ENCODE measurements around the gene MRPL4.

Gene MRPL4

GRCh38 chr19:10251792-10252694, at the start of gene MRPL4:
Gene MRPL4 (plus strand): TSS chr19:10252214. CDS start chr19:10252254, 40 bp downstream.
- peak; percentile 86 to 89 for DNase-seq (ENCODE audit: low read depth in 1 of 2, low spot score in 1 of 2)

GRCh38 chr19:10203686-10204085, 48.3 kb upstream of the MRPL4 start:
- no peak for DNase-seq (ENCODE audit: low read depth in 1 of 2, low spot score in 1 of 2)

- no peak for DNase-seq (ENCODE audit: low read depth in 1 of 2, low spot score in 1 of 2)
Measured at GRCh38 chr19:10205636-10206035, 46.4 kb upstream of the MRPL4 start.

GRCh38 chr19:10206226-10206885, 45.7 kb upstream of the MRPL4 start:
- DNase-seq (ENCODE audit: low read depth in 1 of 2, low spot score in 1 of 2), result no peak

GRCh38 chr19:10207026-10207425, 45.0 kb upstream of the MRPL4 start:
- DNase-seq (ENCODE audit: low read depth in 1 of 2, low spot score in 1 of 2), result no peak

- DNase-seq (ENCODE audit: low read depth in 1 of 2, low spot score in 1 of 2), result no peak
Measured at GRCh38 chr19:10209315-10209714, 42.7 kb upstream of the MRPL4 start.

GRCh38 chr19:10211061-10211460, 41.0 kb upstream of the MRPL4 start:
- no peak for DNase-seq (ENCODE audit: low read depth in 1 of 2, low spot score in 1 of 2)

GRCh38 chr19:10211691-10212090, 40.3 kb upstream of the MRPL4 start:
- no peak for DNase-seq (ENCODE audit: low read depth in 1 of 2, low spot score in 1 of 2)

GRCh38 chr19:10214784-10215183, 37.2 kb upstream of the MRPL4 start:
- no peak for DNase-seq (ENCODE audit: low read depth in 1 of 2, low spot score in 1 of 2)

- no peak for DNase-seq (ENCODE audit: low read depth in 1 of 2, low spot score in 1 of 2)
Measured at GRCh38 chr19:10217085-10217484, 34.9 kb upstream of the MRPL4 start.

GRCh38 chr19:10219678-10220077, 32.3 kb upstream of the MRPL4 start:
- DNase-seq (ENCODE audit: low read depth in 1 of 2, low spot score in 1 of 2), result no peak

- no peak for DNase-seq (ENCODE audit: low read depth in 1 of 2, low spot score in 1 of 2)
Measured at GRCh38 chr19:10220695-10221094, 31.3 kb upstream of the MRPL4 start.

- DNase-seq (ENCODE audit: low read depth in 1 of 2, low spot score in 1 of 2), result no peak
Measured at GRCh38 chr19:10222201-10222890, 29.7 kb upstream of the MRPL4 start.

GRCh38 chr19:10223488-10224213, 28.4 kb upstream of the MRPL4 start:
- no peak for DNase-seq (ENCODE audit: low read depth in 1 of 2, low spot score in 1 of 2)

GRCh38 chr19:10224337-10224736, 27.7 kb upstream of the MRPL4 start:
- DNase-seq (ENCODE audit: low read depth in 1 of 2, low spot score in 1 of 2), result no peak

GRCh38 chr19:10226021-10226375, 26.0 kb upstream of the MRPL4 start:
- no peak for DNase-seq (ENCODE audit: low read depth in 1 of 2, low spot score in 1 of 2)

- DNase-seq (ENCODE audit: low read depth in 1 of 2, low spot score in 1 of 2), result no peak
Measured at GRCh38 chr19:10226376-10227025, 25.5 kb upstream of the MRPL4 start.

- no peak for DNase-seq (ENCODE audit: low read depth in 1 of 2, low spot score in 1 of 2)
Measured at GRCh38 chr19:10227026-10227971, 24.7 kb upstream of the MRPL4 start.

- DNase-seq (ENCODE audit: low read depth in 1 of 2, low spot score in 1 of 2), result no peak
Measured at GRCh38 chr19:10228393-10228792, 23.6 kb upstream of the MRPL4 start.

- no peak for DNase-seq (ENCODE audit: low read depth in 1 of 2, low spot score in 1 of 2)
Measured at GRCh38 chr19:10228920-10229319, 23.1 kb upstream of the MRPL4 start.
